Measurements from ENCODE around the gene CCNH.

Gene CCNH

GRCh38 chr5:87347841-87348240 lies 64.9 kb downstream of the CCNH start:
- H2AFZ ChIP-seq (ENCODE audit: low read depth): no peak overlapping the region
- no peak overlapping the region for H3K4me3 ChIP-seq (IDR thresholded peaks at IDR 0.05; ENCODE audit: insufficient read depth, low read depth, low read length)
- H3K27me3 ChIP-seq (ENCODE audit: insufficient read depth, low read depth): no peaks in the 10 kb centered on the region
- peaks cover 24% of the 10 kb centered on the region for H3K4me1 ChIP-seq (ENCODE audit: low read depth, poor library complexity, severe bottlenecking)
- no peak overlapping the region for H3K9ac ChIP-seq
- TF ChIP-seq, protein P1, sequence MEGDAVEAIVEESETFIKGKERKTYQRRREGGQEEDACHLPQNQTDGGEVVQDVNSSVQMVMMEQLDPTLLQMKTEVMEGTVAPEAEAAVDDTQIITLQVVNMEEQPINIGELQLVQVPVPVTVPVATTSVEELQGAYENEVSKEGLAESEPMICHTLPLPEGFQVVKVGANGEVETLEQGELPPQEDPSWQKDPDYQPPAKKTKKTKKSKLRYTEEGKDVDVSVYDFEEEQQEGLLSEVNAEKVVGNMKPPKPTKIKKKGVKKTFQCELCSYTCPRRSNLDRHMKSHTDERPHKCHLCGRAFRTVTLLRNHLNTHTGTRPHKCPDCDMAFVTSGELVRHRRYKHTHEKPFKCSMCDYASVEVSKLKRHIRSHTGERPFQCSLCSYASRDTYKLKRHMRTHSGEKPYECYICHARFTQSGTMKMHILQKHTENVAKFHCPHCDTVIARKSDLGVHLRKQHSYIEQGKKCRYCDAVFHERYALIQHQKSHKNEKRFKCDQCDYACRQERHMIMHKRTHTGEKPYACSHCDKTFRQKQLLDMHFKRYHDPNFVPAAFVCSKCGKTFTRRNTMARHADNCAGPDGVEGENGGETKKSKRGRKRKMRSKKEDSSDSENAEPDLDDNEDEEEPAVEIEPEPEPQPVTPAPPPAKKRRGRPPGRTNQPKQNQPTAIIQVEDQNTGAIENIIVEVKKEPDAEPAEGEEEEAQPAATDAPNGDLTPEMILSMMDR (conservative IDR thresholded peaks at IDR 0.05; ENCODE audit: low read depth, low read length): no peak
- peak overlapping the region; percentile 13; the same call in 1 of the 2 replicates for H3K27ac ChIP-seq
- no peaks in the 10 kb centered on the region for H3K36me3 ChIP-seq (ENCODE audit: insufficient read depth)
- H4K20me1 ChIP-seq (ENCODE audit: insufficient read depth): no peaks in the 10 kb centered on the region
- H3K4me2 ChIP-seq: peak overlapping the region; percentile 33
- no peaks in the 10 kb centered on the region for H3K79me2 ChIP-seq (ENCODE audit: insufficient read depth, low read depth)

DNA sequence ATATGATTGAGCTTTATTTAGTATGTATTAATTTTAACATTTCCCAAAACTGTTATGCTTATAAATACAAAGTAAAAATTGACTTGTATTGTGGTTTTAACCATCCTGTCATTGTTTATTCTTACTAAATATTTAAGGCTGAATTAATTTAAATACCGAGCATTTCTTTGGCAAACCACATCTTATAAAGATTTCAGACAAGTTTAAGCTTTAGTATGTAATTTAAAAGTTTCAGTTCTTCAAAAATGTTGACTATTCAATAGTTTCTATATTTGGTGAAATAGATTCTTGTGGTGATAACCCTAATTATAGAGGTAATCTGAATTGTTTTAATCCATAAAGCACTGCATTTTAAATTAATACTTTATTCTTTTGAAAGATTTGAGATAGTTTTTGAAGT lies 65.5 kb downstream of the CCNH start:
- Histone ChIP-seq H3K4me2 (peak overlapping the region; percentile 33), H3K79me2 (ENCODE audit: insufficient read depth, low read depth) (no peaks in the 10 kb centered on the region), H3K36me3 (ENCODE audit: insufficient read depth) (no peaks in the 10 kb centered on the region), H3K4me3 (IDR thresholded peaks at IDR 0.05; ENCODE audit: insufficient read depth, low read depth, low read length) (no peak overlapping the region), H3K27me3 (ENCODE audit: insufficient read depth, low read depth) (no peaks in the 10 kb centered on the region), H3K27ac (peak overlapping the region; percentile 13; the same call in 1 of the 2 replicates), H3K9ac (no peak overlapping the region), H3K4me1 (ENCODE audit: low read depth, poor library complexity, severe bottlenecking) (peaks cover 24% of the 10 kb centered on the region), H2AFZ (ENCODE audit: low read depth) (no peak overlapping the region), H4K20me1 (ENCODE audit: insufficient read depth) (no peaks in the 10 kb centered on the region)
- TF ChIP-seq, protein P1 (conservative IDR thresholded peaks at IDR 0.05; ENCODE audit: low read depth, low read length): no peak
